HG03575 (cell line): ENCODE results near the gene SHROOM3.
"Not testable (repeated sequence)": the region's sequence is repeated elsewhere in the genome, so short reads cannot be mapped to it uniquely, and the experiment has no call there.

Source experiments
- ATAC-seq: cut with Tn5 transposase; IDR thresholded peaks from one replicate; pipeline ENCODE4 v1.9.1; 2021; ENCODE audit not compliant: unreplicated experiment, insufficient number of reproducible peaks, low FRiP score; ENCODE audit errors: extremely low read depth

Gene SHROOM3

DNA sequence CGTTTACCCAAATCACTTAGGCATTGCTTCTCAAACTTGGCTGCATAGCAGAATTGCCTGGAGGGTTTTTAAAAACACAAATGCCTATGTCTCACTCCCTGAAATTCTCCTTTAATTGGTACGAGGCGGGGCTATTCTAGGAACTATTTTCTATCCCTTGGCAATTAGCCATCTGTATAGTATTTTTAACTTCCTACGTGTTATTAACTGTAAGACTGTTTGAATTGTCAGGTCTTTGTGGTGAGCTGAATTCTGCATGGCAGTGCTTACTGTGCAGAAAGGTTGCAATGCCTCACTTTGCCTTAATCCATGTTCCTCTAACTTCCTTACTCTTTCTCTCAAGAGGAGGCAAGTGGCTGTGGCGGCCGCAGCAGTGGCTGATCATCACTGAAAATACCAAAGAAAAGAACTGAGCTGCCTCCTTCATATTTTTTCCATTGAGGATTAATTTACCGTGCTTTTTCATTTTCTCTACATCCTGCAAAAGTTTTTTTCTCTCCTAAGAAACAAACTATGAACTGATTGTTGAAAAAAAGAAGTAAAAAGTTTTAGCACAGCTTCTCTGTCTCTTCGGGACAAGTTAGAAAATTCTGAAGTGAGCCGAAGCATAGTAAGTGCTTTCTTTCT is at the start of gene SHROOM3:
TSS of gene SHROOM3 (plus strand) at position 329 of the 627 bp plus-strand sequence. CDS start 824 bp downstream, outside the sequence.
- no peak for ATAC-seq

DNA sequence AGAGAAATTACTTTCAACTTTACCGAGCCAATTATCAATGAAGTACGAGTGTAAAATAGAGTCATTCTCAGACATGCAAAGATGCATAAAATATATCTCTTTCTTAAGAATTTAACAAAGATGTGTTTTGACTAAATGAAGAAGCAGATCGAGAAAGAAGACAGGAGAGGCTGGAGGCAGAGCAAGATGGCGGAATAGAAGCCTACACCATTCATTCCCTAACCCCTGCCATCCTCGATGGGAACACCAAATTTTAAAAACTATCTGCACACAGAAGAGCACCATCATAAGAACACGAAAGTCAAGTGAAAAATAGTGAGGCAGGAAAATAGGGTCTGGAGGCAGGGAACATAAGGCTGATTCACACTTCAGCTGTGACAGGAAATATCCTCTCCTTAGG is 49.1 kb upstream of the SHROOM3 start:
- no peak for ATAC-seq

GRCh38 chr4:76386566-76387305 is 48.3 kb upstream of the SHROOM3 start:
- ATAC-seq, result no peak

GRCh38 chr4:76388160-76388908 is 46.7 kb upstream of the SHROOM3 start:
- ATAC-seq, result no peak

GRCh38 chr4:76401654-76402053 is 33.4 kb upstream of the SHROOM3 start:
- no peak for ATAC-seq

- ATAC-seq, result no peak
These were observed 28.9 kb upstream of the SHROOM3 start for GRCh38 chr4:76406081-76406480.

DNA sequence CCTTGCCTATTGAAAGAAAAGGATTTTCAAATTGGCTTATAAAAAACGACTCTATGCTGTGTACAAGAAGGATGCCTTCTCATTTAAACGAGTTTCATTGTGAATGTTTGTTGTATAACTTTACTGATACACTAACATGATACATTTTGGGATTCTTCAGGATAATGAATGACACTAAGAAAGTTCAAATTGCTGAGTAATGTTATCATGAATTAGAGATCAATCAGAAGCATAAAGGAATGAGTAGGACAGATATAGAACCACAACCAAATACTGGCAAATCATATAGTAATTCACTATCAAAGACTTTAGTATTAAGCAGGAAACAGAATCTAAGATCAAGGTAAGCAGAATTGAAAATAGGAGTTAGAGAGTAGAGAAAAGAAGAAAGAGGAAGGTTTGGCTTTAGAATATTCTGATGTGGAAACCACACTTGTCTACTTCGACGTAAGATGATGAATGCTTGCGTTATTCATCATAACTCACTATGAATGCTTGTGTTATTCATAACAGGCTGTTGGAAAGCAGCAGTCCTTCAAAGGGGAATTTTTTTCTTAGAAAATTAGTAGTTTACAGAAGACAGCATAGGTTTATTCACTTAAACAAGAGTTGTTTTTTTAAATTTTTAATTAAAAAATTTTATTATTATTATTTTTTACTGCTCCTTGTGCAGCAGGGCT is 27.4 kb upstream of the SHROOM3 start:
- no peak for ATAC-seq

- no peak for ATAC-seq
These were observed 24.4 kb upstream of the SHROOM3 start for GRCh38 chr4:76410636-76411035.

DNA sequence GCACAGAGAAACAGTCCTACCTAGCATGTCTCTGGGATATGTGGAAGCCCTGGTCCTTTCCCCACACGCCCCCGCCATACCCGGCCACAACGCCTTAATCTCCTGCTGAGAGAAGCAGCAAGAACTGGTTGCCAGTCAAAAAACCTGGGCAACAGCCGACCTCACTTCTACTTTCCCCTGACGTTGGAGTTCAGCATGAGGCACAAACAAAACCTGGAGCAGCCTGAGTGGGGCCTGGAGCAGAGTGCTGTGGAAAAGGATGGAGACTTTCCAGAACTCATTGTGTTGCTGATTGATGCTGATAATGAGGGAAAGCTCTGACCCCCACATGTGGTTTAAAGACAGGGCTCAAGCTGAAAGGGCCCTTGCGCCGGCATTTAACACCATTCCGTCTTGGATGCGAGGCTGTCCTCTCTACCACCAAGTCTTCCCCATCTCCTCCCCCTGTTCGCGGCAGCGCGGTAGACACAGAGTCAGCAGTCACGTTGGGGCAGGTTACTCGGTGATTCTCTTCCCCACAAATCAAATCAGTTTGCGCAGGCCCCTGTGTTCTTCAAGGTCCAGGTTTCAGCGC is 14.8 kb upstream of the SHROOM3 start:
- no peak for ATAC-seq

DNA sequence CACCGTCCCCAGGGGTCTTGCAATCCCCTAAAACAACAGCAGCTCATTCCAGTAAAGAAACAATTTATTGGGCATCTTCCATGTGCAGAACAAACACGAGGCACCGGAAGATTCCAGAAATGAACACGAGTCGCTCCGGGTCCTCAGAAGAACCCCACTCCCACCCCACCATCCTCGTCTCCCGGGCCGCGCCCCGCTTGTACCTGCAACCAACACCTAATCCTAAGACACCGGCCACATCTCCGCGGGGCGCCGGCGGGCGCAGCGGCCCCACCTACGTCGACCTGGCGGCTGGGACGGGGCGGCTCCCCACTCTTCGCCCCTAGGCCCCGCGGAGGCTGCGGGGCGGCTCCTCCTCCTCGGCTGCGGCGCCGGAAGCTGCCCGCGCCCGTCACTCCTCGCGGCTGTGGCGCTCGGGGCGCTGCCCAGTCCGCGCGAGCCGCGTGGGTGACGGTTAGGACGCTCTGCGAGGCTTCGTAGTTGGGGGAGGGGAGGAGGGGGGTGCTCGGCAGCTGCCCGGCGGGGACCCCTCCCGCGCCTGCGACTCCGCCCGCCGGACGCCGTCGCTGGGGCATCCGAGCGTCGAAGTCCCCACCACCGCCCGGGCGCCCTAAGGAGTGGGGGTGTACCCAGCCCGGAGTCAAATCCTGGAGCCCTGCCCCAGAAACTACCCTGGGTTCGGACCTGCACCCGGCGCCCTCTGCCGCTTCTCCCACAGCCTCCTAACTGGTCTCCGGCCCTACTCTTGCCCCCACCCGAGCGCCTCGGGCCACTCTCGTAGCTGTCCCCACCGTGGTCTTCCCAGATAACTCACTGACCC is 14.1 kb upstream of the SHROOM3 start, which contains the start of gene CCDC158:
TSS of gene CCDC158 (minus strand) at position 380 of the 820 bp plus-strand sequence. CDS start 17,934 bp downstream, outside the sequence.
- no peak for ATAC-seq

DNA sequence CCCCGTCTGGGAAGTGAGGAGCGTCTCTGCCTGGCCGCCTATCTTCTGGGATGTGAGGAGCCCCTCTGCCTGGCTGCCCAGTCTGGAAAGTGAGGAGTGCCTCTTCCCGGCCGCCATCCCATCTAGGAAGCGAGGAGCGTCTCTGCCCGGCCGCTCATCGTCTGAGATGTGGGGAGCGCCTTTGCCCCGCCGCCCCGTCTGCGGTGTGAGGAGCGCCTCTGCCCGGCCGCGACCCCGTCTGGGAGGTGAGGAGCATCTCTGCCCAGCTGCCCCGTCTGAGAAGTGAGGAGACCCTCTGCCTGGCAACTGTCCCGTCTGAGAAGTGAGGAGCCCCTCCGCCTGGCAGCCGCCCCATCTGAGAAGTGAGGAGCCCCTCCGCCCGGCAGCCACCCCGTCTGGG is 11.9 kb upstream of the SHROOM3 start:
- ATAC-seq, result not testable (repeated sequence)

DNA sequence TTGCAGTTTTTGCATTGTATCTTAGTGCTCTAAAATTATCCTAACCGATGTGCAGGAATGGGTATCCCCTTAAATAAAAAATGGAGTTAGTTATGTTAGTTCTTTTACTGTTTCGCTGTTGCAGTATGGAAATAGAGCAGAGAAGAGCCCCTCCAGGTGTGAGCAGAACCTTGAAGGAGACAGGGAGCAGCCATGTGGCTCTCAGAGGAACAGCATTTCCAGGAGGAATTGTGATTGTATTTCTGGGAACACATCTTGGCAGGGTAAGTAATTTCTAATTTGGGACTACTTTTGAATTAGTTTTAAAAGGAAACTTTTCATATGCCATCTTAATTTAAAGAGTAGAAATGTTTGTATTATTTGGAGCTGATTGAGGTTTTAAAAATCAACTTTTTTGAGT is 8.8 kb upstream of the SHROOM3 start:
- no peak for ATAC-seq

DNA sequence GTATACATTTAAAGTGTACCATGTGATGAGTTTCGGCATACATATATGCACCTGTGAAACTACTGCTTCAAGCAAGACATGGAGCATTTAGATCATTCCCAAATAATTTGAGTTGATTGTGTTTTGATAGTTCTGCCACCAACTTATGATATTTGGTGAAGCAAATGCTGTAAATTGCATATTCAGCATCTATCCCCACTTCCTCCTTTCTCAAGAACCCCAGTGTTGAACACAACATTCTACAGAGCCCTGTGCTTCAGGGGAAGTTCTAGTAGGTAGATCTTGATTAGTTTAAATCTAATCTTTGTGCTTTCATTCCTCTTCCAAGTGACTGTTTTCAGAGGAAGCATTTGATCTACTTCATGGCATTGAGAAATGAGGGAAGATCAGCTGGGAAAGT is 5.4 kb upstream of the SHROOM3 start:
- ATAC-seq, result no peak

GRCh38 chr4:76430519-76431388 is 4.3 kb upstream of the SHROOM3 start:
- ATAC-seq, result no peak

DNA sequence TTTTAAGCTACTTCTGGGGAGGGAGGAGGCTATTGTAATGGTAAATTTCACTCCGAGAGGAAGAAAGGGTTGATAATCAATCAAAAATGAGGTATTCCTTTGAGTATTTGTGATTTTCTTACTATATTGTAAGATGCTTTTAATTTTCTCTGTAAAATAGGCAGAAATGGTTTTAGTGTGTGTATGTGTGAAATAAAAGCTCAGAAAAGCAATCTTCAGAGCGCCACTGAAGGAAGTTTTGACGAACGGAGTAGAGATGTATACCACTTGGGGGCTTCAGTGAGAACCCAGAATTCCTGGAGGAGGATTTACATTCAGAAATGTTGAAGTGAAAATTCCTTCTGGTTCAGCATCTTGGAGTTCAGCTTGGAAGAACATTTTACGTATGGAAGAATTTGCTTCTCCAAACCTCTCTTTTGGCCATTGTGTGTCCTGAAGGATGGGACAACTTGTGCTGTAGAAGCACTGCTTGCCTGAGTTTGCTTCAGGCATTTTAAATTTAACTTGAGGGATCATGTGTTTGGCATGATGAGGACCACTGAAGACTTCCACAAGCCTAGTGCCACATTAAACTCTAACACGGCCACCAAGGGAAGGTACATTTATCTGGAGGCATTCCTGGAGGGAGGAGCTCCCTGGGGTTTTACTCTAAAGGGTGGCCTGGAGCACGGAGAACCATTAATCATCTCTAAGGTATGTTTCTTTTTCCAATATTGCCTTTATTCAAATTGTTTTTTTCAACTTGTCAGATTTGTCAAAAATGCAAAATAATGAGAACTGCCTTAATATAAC is 695 bp downstream of the SHROOM3 start:
- ATAC-seq, result no peak

DNA sequence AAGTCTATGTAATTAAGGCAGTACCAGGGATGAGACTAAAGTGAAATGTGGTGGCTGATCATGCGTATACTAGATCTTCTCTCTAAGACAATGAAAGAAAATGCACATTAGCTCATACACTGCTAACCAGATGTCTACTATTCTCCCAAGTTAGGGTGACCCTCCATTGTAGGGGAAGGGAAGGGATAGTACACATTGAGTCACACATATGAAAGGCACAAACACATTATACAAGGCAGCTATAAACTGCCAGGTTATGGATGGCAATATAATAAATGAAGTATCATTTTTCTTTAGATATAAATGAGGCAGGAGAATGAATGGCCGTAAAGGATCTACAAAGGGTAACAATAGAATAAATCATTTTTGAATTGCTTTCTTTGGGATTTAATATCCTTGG is 4.5 kb downstream of the SHROOM3 start:
- ATAC-seq, result no peak

DNA sequence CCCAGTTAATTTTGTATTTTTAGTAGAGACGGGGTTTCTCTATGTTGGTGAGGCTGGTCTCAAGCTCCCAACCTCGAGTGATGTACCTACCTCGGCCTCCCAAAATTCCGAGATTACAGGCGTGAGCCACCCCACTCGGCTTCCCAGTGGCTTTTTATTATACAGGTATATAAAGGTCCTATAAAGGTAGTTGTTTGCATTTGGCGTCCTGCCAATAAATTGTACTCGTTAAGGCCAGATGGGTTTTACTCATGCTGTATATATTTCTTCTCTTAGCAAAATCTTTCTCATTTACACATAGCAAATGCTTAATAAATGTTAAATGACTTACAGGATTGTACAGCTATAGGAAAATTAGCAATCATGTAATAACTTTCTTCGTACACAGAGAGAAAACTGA is 6.9 kb downstream of the SHROOM3 start:
- no peak for ATAC-seq
